HG03103 (cell line): ENCODE data around the gene KRTAP5-6.

ENCODE experiments used
- ATAC-seq: cut with Tn5 transposase; IDR thresholded peaks from one replicate; pipeline ENCODE4 v1.9.1; 2021; ENCODE audit warnings: low read depth; ENCODE audit not compliant: unreplicated experiment

The KRTAP5-6 gene

DNA sequence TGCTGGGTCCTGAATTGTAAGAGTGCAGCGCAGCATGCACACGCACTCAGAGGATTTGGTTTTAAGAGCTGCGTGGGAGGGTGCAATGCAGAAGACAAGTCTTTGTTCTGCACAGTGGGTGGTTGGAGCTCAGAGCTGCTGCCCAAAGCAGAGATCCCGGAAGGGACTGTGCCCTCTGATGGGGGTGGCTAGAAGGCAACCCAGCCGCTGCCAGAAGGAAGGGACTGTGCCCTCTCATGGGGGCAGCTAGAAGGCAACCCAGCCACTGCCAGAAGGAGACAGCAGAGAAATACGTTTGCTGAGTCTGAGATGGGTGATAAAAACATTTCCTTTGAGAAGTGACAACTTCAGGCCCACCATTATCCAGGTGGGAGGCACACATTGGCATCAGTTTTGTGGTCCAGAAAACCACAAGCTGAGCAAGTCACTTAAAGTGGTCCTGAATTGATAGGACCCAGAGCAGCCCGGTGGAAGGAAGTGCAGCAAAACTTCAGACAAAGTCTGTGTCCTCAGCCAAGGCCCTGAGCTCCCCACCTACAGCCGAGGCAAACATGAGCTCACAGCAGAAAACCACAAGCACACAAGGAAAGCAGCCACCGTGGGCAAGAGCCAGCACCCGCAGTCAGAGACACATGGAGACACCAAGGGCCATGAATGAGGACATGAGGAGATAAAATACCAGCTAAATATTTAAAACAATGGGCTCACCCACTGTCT, 4.3 kb downstream of the KRTAP5-6 start:
- ATAC-seq: no peak

DNA sequence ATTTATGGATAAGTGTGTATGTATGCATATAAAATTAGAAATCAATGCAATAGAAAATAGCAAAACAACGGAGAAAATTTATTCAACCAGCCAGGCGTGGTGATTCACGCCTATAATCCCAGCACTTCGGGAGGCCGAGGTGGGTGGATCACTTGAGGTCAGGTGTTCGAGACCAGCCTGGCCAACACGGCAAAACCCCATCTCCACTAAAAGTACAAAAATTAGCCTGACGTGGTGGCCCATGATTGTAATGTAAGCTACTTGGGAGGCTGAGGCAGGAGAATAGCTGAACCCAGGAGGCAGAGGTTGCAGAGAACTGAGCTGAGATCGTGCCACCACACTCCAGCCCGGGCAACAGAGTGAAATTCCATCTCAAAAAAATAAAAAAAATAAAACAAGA, 5.5 kb downstream of the KRTAP5-6 start:
- no peak for ATAC-seq

DNA sequence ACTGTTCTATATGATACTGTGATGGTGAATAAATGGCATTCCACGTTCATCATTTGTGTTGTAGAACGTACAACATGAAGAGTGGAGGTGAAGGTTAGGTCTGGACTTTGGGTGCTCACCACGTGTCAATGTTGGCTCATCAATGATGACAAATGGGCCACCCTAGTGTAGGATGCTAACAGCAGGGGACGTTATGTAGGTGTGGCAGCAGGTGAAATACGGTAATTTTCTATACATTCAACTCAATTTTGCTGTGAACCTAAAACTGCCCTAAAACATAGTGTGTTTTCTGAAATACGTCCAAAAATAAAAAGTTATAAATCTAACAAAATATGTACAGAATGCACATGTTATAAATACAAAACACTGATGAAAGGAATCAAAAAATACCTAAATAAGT, 6.2 kb downstream of the KRTAP5-6 start:
- ATAC-seq: no peak

DNA sequence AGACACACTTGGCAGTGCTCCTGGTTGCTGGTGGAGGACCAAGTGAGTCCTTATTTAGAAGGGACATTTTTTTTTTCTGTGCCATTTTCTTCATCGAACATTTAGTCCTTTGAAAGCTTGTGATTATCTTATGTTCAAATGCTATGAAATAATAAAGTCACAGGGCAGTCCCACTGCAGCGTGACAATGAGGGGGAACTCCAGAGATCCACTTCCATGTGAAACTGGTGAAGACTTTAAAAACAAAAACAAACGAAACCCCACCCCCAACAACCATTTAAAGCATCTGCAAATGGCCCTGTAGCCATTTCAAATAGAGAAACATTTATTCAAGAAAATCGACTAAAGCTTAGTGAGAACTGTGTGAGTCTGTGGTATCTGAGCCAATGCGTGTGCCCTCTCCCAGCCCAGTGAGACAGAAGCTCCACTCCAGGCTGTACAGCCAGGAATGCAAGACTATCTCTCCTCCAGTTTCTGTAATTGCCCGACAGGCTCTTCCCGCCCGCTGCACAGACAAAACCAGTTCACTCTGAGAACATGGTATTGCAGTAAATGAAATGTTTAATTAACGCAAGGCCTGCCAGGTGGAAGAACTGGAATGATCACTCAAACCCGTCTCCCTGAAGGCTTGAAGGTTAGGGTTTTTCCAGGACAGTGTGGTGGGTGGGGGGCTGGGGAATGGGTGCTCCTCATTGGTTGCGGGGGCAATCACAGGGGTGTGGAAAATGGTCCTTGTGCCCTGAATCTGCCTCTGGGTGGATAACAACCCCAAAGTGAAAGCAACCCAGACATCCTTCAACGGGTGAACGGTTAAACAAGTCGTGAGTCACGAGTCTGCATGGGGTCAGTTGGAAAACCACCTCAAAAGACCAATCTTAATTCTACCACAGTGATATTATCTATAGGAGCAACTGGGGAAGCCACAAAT, 8.4 kb downstream of the KRTAP5-6 start:
- no peak for ATAC-seq

DNA sequence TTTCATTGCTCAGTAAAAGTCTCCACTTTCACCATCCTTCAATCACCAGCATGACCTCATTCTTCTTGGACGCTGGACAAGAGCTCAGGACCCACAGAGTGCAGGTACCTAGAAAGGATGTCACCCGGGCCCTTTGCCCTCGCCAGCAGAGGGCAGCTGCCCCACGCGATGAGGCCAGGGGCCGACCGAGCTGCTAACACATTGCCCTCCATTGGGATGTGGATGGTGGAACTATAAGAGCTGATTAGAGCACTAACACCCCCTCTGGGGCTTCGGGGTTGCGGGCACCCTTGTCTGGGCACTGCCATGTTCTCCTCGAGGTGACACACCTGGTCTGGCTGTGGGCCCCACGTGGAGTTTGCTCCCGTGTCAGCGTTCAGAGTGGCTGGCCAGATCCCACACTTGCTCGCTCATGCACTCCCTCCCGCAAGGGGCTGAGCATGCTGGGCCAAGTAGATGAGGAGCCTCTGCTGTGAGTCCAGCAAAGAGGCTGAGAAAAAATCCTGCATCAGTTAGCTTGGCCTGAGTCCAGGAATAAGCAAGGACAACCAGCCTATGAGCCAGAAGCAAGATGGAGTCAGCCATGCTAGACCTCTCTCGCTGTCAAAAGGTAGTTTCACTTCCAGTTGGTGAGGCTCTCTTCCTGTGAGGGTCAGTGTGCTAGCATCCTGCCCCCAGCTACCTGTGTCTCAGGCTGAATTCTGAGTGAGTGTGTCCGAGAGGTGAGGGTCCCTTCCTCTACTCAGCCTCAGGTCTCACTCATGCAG, 9.8 kb downstream of the KRTAP5-6 start:
- no peak for ATAC-seq

DNA sequence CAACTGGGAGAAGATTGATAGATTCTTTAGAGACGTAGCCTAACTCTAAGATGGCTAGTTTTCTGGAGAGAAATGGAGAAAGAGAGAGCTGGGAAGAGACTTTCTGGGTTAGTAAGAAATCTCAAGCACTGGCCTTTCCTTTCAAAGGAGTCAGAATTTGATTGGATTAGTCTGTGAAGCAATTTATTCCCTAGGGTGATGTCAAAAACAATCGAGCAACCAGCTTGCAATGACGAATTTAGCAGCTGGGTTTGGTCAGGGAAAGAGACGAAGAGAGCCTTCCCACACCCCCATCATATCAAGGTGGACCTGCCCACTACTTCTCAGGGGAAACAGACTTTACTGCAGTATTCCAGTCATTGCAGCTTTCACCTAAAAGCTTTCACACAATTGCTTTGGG, 10.8 kb downstream of the KRTAP5-6 start:
- no peak for ATAC-seq

DNA sequence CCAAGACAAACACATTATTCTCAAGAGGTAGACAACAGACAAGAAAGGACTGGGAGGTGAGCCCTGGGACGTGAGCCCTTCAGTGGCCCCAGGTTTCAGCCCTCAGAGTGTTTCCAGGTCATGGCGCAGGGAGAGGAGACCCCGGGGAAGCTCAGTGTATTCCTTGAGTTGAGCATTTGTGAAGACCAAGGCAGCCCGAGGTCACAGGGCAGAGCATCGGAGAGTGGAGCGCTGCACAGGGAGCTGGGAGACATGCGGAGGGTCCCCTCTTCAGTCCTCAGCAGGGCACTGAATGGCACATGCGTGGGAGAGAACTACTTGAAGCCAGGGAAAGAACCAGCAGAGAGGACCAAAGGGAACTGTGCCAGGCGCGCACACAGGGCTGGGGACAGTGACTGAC, 11.7 kb downstream of the KRTAP5-6 start:
- ATAC-seq: no peak

DNA sequence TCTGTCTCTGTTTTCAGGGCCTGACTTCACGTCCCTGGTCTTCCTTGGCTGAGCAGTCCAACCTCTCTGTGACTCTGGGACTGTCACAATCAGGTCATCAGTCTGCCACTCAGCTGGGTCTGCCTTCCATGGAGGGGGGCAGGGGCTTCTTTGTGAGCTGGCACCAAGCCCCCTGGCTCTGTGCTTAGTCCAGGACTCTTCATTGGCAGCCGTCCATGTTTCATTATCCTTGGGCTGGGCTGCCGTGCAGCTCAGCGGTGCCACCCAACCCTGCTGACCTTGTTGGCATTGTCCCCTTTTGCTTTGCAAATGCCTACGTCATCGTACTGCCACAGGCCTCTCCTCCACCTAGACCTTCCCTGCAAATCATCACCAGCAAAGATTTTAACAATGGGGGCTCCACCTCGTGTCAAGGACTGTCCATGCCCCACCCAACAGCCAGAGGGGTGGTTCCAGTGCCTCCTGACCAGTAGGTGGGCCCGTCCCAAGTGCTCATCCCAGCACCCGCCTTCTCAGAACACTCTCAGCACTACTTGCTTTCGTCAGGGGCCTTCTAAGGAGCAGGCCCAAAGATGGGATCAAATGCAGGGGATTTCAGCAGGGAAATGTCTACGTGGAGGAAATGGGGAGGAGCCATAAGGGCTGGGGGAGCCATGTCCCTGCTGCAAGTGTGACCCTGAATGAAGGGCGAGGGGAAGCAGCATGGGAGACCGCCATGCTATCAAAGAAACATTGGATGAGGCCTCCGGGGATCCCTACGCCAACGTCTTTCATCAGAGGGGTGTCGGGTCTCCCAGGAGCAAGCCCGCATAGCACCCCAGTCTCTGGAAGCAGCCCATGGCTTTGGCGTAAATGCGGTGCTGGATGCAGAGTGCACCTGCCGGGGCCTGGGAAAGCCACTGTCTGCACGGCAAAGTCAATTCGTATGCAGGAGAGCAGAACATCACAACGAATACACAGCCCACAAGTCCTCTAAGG, 18.2 kb downstream of the KRTAP5-6 start:
- ATAC-seq: no peak

DNA sequence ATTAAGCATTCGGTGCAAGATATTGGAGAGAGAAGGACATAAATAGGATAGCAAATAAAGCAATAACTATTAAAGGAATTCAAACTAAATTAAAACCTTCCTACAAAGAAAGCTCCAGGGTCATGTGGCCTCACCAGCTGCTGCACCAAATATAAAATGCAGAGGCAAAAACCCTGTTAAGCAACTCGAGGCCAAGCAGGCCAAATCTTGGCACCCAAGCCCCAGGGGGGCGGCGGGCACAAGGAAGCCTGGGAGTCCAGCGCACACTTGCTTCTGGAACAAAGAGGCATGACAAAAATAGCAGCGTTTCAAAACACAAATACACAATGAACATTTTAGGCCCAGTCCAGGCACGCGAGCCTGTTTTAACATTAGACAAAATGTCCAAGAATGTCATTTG, 20.8 kb downstream of the KRTAP5-6 start:
- no peak for ATAC-seq

DNA sequence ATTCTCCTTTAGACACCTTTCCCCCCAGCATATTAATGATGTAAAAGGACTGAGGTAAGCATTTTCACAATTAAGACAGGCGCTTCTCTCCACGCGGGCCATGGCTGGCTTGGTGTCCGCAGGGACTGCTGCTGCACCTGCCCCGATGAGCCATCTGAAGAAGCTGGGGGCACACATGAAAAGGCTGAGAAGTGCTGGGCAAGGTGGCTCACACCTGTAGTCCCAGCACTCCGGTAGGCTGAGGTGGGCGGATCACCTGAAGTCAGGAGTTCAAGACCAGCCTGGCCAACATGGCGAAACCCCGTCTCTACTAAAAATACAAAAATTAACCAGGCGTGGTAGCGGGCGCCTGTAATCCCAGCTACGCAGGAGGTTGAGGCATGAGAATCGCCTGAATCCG, 21.3 kb downstream of the KRTAP5-6 start:
- ATAC-seq: no peak

DNA sequence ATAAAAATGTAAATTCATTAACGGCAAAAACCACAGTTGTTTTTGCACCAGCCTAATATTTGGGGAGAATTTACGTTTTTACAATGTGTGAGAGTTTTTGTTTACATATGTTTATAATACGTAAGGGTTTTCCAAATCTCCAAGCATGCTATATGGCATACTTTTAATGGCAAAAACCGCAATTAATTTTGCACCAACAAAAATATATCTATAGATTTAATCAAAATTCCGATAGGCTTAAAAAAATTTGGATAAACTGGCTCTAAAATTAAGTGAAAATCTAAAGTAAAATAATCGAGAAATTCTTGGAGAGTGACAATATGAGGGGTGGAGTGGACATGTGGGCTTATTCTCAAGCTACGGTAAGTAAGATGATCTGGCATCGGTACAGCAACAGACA, 22.8 kb downstream of the KRTAP5-6 start:
- ATAC-seq: no peak

DNA sequence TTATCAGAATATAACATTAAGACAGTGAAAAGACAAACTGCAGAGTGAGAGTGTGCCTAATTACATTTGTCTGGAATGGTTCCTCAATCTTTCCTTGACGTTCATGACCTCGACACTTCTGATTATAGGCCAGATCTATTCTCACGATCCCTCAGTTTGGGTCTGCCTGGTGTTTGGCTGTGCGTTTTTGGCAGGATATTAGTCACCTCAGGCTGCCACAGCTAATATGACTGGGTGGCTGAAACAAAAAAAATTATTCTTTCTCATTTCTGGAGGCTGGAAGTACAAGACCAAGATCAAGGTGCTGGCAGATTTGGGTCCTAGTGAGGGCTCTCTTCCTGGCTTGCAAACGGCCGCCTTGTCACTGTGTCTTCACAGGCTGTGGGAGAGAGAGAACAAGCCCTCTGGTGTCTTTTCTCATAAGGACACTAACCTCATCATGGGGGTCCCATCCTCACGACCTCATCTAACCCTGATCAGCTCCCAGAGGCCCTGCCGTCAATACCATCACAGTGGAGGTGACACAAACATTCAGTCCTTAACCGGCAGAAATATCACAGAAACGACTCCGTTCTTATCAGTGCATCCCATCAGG, 30.2 kb downstream of the KRTAP5-6 start:
- ATAC-seq: no peak

DNA sequence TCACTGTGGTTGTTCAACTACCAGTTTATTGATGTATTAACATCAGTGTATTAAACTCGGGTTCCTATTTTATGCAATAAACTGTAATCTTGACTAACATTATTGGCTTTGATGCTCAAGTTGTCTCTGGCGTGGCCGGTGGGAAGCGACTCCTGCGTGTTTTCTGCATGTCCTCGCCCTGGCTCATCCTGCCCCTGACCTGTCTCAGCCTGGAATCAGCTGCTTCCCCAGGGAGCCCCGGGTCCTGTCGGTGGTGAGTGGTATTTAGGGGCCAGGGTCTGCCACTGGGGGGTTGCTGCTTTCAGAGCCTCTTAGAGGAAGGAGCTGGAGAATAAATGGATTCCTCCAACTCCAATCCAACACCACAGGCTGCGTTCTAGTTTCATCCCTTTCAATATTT, 30.9 kb downstream of the KRTAP5-6 start:
- ATAC-seq: no peak

DNA sequence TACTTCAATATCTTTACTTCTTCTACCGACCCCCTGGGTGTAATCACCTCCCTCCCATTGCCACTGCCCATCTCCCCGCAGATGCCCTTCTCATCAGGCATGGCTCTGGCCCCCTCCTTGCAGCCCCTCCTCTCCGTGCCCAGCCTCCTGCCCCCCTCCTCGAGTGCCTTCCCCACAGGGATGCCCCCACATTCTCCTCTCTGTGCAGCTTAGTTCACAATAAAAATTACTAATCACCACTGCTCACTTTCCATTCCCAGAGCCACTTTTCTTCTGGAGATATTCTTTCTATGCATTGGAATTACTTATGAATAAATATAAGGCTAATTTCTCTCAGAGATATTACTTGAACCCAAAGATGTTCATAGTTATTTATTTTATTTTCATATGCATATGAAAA, 31.3 kb downstream of the KRTAP5-6 start:
- no peak for ATAC-seq

DNA sequence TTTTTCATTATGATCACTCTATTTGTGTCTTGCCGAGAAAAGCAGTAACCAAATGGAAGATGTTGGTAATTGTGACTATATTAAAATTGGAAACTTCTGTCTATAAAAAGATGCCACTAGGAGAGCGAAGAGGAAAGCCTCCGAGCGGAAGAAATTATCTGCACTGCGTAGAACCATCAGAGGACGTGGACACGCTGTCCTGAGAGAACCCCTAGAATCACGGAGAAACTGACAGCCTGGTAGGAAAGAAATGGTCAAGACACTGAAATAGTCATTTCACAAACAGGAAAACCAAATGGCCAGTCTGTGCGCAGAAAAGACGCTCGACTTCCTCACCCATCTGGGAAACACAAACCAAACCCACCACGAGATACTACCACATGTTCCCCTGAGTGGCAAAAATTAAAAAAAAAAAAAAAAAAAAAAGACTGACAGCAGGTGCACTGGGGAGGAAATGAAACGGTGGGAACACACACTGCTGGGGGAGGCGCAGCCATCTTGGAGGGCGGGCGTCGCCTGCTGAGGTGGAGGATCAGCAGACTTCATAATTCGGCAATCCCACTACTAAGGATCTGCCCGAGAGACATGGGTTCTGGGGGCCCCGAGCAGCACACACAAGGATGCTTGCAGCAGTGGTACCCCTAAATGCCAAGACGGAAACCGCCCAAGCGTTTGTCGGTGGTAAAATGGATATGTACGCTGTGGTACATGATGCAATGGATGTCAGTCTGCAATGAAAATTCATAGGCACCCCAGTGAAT, 32.1 kb downstream of the KRTAP5-6 start:
- no peak for ATAC-seq

DNA sequence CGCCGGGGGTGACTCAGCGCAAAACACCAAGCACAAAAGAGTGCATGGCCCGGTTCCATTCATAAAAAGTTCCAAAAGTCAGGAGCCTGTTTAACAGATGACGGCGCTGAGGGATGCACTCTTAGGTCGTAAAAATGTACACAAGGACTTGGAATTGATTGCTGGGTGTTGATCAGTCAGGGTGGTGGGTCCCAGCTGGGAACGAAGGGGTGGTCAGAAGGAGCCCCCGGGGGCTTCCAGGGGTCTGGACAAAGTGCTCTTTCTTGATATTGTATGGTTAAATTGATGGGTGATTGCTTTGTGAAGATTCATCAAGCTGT, 32.7 kb downstream of the KRTAP5-6 start:
- no peak for ATAC-seq

DNA sequence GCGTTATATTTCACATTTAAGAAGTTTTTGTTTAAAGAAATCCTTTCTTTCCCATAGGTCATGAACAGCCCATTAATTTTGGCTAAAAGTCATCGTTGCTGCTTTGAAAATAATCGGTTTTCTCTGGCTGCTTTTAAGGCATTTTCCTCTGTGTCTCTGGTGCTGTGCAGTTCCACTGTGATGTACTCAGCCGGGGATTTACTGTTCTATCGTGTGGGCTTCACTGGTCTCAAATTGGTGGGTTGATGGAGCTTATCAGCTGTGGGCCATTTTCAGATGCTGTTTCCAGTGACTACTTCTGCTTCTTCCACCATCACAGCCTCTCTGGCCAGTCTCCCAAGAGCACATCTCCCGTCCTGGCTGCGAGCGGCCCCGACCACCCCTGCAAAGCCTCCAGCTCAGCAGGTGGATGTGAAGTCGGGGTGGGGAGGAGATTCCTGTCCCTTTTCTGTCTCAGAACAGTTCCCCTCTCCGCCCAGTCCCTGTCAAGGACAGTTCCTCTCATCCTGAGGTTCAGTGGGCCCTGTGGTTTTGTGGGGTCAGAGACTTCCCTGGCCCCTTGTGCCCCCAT, 33.1 kb downstream of the KRTAP5-6 start:
- ATAC-seq: no peak

DNA sequence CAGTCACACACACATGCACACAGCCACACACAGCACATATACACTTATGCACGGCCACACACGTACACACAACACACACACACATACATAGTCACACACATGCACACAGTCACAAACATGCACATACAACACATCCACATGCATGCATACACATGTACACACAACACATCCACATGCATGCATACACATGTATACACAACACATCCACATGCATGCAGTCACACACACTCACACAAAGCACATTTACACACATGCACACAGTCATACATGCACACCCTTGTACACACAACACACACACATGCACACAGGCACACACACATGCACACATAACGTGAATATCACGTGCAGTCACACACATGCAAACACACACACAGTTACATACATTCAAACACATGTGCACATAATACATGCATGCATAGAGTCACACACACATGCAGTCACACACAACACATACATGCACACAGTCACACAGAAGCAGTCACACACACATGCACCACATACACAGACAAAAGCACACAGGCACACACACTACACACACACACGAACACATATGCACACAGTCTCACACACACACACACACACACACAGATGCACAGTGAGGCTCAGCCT, 34.6 kb downstream of the KRTAP5-6 start:
- no peak for ATAC-seq
